GM12892 (cell line): ENCODE measurements around the gene BSND.

Source experiments
- POLR2A ChIP-seq: IDR thresholded peaks from 2 replicates; pipeline ENCODE4 v1.6.1; 2011; ENCODE audit warnings: low read depth, low read length, control low read depth
- POLR2AphosphoS5 ChIP-seq: IDR thresholded peaks from 2 replicates; pipeline ENCODE4 v1.6.1; 2011; ENCODE audit warnings: low read depth, low read length, control low read depth
- TAF1 ChIP-seq: IDR thresholded peaks from 2 replicates; pipeline ENCODE4 v1.6.1; 2011; ENCODE audit warnings: low read depth, mild to moderate bottlenecking, control low read depth, low read length, borderline replicate concordance

GRCh38 chr1:54951810-54952226, 46.9 kb upstream of the BSND start:
- TF ChIP-seq POLR2AphosphoS5: no peak
- TF ChIP-seq TAF1: no peak
- no peak for TF ChIP-seq POLR2A
